Adrenal gland (tissue), 12 donors: ENCODE measurements around the gene FCHSD1. TPM values are rescaled to one million over a fixed set of nuclear protein-coding genes. Genes with fewer than 3 reads are reported as not detected.

Experiments
- DNase-seq, 7 donors: peaks; one replicate each; pipeline ENCODE4 v3.0.0-alpha.2; 2019 to 2020
- H3K27ac ChIP-seq, 5 donors: fragments of 200-600 bp; sonication (generic) in 4 of 5; 1 replicate in 3 of 5; 2 replicates in 2 of 5; pipeline versions ENCODE4 v1.5.1 to v1.8.0; 2016 to 2020; ENCODE audit warnings: mild to moderate bottlenecking in 1 of 5
- H3K27me3 ChIP-seq: fragments of 200-600 bp; 2 replicates; pipeline ENCODE4 v1.8.0; 2021
- H3K36me3 ChIP-seq, 2 donors: fragments of 200-600 bp; replicated peaks in 1 of 2; 1 replicate in 1 of 2; 2 replicates in 1 of 2; pipeline versions ENCODE4 v1.5.1 to v1.8.0; 2018 to 2022
- H3K4me1 ChIP-seq, 2 donors: fragments of 200-600 bp; replicated peaks in 1 of 2; 1 replicate in 1 of 2; 2 replicates in 1 of 2; pipeline versions ENCODE4 v1.5.1 to v1.8.0; 2018 to 2021
- H3K4me3 ChIP-seq, 4 donors: fragments of 200-600 bp; sonication (generic) in 3 of 4; one replicate each; pipeline ENCODE4 v1.5.1; 2016 to 2018
- H3K9me3 ChIP-seq, 3 donors: fragments of 200-600 bp; sonication (generic) in 1 of 3; replicated peaks in 1 of 3; 1 replicate in 2 of 3; 2 replicates in 1 of 3; pipeline versions ENCODE4 v1.5.1 to v1.8.0; 2016 to 2021
- CTCF ChIP-seq, 6 experiments: fragments of 450-650 bp in 4 of 6; fragments of 200-600 bp in 2 of 6; sonication (generic) in 1 of 6; IDR thresholded peaks; 1 replicate in 5 of 6; 2 replicates in 1 of 6; pipeline versions ENCODE4 v1.5.1 to v1.8.0; 2016 to 2021; ENCODE audit warnings: antibody characterized with exemption in 6 of 6, mild to moderate bottlenecking in 2 of 6, moderate library complexity in 1 of 6
- POLR2A ChIP-seq, 2 donors: fragments of 450-650 bp; IDR thresholded peaks; one replicate each; pipeline ENCODE4 v1.6.1; 2017; ENCODE audit warnings: antibody characterized with exemption in 2 of 2, mild to moderate bottlenecking in 2 of 2, moderate library complexity in 1 of 2
- WGBS, 4 donors: extraction: QIAGEN DNeasy Blood & Tissue Kit in 2 of 4; methylation state at CpG; one replicate each; pipeline versions ENCODE4 v1.1.5 to v1.1.7; 2013 to 2017; 5-methylcytosine and 5-hydroxymethylcytosine counted together
- intact Hi-C, 2 donors: fragments of 100-400 bp; cut with DNase I; formaldehyde crosslinking; loops; one replicate each; pipeline versions ENCODE4 v1.14.1 to v1.15.0; 2022 to 2023
- polyA plus RNA-seq, 3 donors: library from polyadenylated mRNA; stranded (reverse); fragments of 200-250 nt in 2 of 3; fragments of 350-450 nt in 1 of 3; fragmentation: Illumina TruSeq in 1 of 3; extraction: RNeasy Lipid Tissue Mini Kit (QIAGEN cat#74804) in 1 of 3; gene quantifications; one replicate each; pipeline ENCODE4 v1.2.3, GENCODE V29; 2013 to 2014
- total RNA-seq, 9 donors: library from RNA; depleted of rRNA in 4 of 9; stranded (reverse); fragments of >200 nt in 4 of 9; fragments of 120-200 nt in 1 of 9; fragmentation: NEBNext Ultra II Directional in 1 of 9; extraction: Animal tissue kit (Norgen Biotek cat#: 25700) in 1 of 9; gene quantifications; one replicate each; pipeline versions ENCODE4 v1.1.0 to v1.2.4, GENCODE V29; 2013 to 2023
- donor health status: healthy with polysubstance abuse.
- donor health status: Bipolar disorder and iron deficiency.
- donor health status: DM: yes; HTN: yes; CAD: no.
- donor health status: DM: no; HTN: no; CAD: no.
- donor health status: DM: no; HTN: no; CAD: no.
- donor health status: DM: yes; HTN: yes; CAD: no.

The FCHSD1 gene
- total and polyA plus RNA-seq, 12 donors, result 3.7 to 53.9 (median 16.9) TPM

DNA sequence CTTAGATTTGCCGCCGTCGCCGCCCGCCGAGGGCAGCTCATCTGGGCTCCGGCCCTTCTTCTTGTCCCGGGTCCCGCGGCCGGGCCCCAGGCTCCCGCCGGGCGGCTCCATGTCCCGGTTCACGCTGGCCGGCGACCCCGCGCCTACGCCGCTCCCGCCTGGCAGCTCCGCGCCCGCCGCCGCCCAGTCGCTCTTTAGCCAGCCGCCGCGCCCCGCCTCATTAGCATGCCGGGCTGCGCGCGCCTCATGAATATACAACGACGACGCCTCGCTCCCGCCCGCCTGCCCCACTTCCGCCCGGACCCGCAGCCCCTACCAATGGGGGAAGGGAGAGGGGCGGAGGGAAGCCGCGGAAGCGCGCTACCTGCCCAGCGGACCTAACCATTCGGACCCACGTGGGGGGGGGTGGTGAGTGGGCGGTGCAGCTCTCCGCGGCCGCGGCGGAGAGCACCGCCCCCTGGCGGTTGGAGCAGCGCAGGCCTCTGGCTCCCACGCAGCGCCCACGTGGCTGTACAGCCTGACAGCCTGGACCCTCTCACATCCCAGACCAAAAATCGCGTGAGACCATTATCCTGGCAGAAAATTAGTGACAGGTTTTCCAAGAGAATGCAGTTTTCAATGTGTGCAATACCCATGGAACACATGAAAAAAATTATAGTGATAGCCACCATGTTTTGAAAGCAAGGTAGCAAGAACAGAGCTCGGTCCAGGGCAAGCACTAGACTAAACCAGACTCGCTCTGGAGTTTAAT, 32.2 kb downstream of the FCHSD1 start, which contains the start of gene DIAPH1:
TSS of gene DIAPH1 (minus strand) at position 197 of the 751 bp plus-strand sequence. CDS start at position 111, 86 bp downstream.
- Histone ChIP-seq H3K36me3 (peaks cover 0 to 41% of the 10 kb centered on the region in 2 donors), H3K4me1 (peaks cover 13 to 29% of the 10 kb centered on the region in 2 donors), H3K27me3 (no peaks in the 10 kb centered on the region), H3K27ac (peak within 1 kb of the TSS; percentile 82 to 92 (median 92)), H3K9me3 (no peaks in the 10 kb centered on the region), H3K4me3 (peak within 1 kb of the TSS; percentile 49 to 81 (median 59))
- peak; percentile 98 to 99 (median 98) for DNase-seq
- intact Hi-C loops, result no loop called here
- WGBS, 4 donors, result 1 to 22% (median 8%) methylated on average over 4 to 70 of the region's 70 CpGs
- TF ChIP-seq CTCF (IDR thresholded peaks at IDR 0.05), result peak; percentile 95 to 99 (median 96)
- peak; percentile 53 to 97 for TF ChIP-seq POLR2A (IDR thresholded peaks at IDR 0.05)

DNA sequence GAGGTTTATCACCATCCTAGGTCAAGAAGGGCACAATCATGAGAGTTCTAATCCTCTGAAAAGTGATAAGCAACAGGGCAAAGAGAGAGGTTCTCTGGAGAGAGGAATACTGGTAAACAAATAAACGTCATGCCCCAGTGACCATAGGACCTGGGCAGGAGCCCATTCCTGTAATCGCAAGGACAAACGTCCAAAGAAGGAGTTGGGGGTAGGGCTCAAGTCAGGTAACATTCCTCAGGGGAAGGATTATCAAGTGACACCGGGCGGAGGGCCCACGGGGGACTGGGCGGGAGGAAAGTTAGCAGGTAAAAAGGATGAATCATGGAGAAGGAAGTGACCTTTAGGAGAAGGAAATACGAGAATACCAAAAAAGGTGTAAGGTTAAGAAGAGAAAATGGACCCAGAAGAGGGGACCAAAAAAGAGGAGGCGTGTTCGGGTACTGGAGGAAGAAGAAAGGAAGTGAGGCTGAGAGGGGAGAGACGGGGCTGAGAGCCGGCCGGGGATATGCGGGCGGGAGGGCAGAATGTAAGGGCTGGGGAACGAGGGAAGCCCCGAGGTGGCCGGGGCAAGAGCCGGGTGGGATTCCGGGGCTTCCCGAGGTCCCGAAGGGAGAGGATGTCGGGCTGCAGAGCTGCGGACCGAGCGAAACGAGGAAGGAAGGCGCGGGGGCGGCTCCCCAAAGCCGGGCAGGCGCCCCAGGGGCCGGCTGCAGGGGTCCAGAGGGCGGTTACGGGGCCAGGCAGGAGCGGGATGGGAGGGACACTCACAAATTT, 33.0 kb downstream of the FCHSD1 start:
- no peaks in the 10 kb centered on the region for H3K9me3 ChIP-seq
- peak overlapping the region; percentile 49 to 81 (median 59) for H3K4me3 ChIP-seq
- H3K4me1 ChIP-seq, result peaks cover 13 to 29% of the 10 kb centered on the region in 2 donors
- peak overlapping the region; percentile 82 to 92 (median 92) for H3K27ac ChIP-seq
- intact Hi-C loops, result no loop called here
- H3K27me3 ChIP-seq, result no peaks in the 10 kb centered on the region
- peak; percentile 63 to 77 (median 70) for DNase-seq
- peak in 1 of 2 donors; percentile 40 for TF ChIP-seq POLR2A (IDR thresholded peaks at IDR 0.05)
- no peak for TF ChIP-seq CTCF (IDR thresholded peaks at IDR 0.05)
- WGBS, 4 donors, result 1% methylated on average over 35 to 36 of the region's 36 CpGs
- peaks cover 0 to 34% of the 10 kb centered on the region in 2 donors for H3K36me3 ChIP-seq

- intact Hi-C loops, result no loop called here
- no peaks in the 10 kb centered on the region for H3K9me3 ChIP-seq
- no peaks in the 10 kb centered on the region for H3K27me3 ChIP-seq
- H3K36me3 ChIP-seq, result peaks cover 0 to 29% of the 10 kb centered on the region in 2 donors
- H3K4me3 ChIP-seq, result peak overlapping the region in 3 of 4 donors; percentile 49 to 81 (median 55)
- peak overlapping the region; percentile 82 to 92 (median 92) for H3K27ac ChIP-seq
- peaks cover 13 to 29% of the 10 kb centered on the region in 2 donors for H3K4me1 ChIP-seq
- 3 to 6% (median 4%) methylated on average over 9 of the region's 9 CpGs for WGBS, 4 donors
- TF ChIP-seq CTCF (IDR thresholded peaks at IDR 0.05) (no peak), POLR2A (IDR thresholded peaks at IDR 0.05) (no peak)
- DNase-seq, result no peak
Observed at GRCh38 chr5:141617682-141618029, 33.6 kb downstream of the FCHSD1 start.

GRCh38 chr5:141617128-141617527, 34.1 kb downstream of the FCHSD1 start:
- intact Hi-C loops, result no loop called here
- 30 to 40% (median 34%) methylated on average over 2 of the region's 2 CpGs for WGBS, 4 donors
- H3K4me3 ChIP-seq, result peak overlapping the region in 1 of 4 donors; percentile 55

More at GRCh38 chr5:141617128-141617527, 34.1 kb downstream of the FCHSD1 start:
- peaks cover 13 to 29% of the 10 kb centered on the region in 2 donors for H3K4me1 ChIP-seq
- no peak for DNase-seq
- peaks cover 0 to 24% of the 10 kb centered on the region in 2 donors for H3K36me3 ChIP-seq
- peak overlapping the region; percentile 82 to 92 (median 92) for H3K27ac ChIP-seq
- H3K9me3 ChIP-seq, result no peaks in the 10 kb centered on the region
- H3K27me3 ChIP-seq, result no peaks in the 10 kb centered on the region
- no peak for TF ChIP-seq POLR2A (IDR thresholded peaks at IDR 0.05)
- no peak for TF ChIP-seq CTCF (IDR thresholded peaks at IDR 0.05)
